Retinal pigment epithelial cell (primary cell): ENCODE measurements around the gene TTC33.

Experiments used
- DNase-seq: peaks from one replicate; pipeline ENCODE4 v3.0.0-alpha.2; 2010; ENCODE audit warnings: low read depth
- H3K4me3 ChIP-seq: 2 replicates; pipeline ENCODE4 v1.5.1; 2011; ENCODE audit warnings: mild to moderate bottlenecking, low read length, control low read depth, moderate library complexity
- TF ChIP-seq, protein P1 (sequence below): conservative IDR thresholded peaks from 2 replicates; pipeline ENCODE4 v1.5.1; 2011; ENCODE audit warnings: low read depth, low read length, control low read depth, inconsistent platforms

The TTC33 gene

DNA sequence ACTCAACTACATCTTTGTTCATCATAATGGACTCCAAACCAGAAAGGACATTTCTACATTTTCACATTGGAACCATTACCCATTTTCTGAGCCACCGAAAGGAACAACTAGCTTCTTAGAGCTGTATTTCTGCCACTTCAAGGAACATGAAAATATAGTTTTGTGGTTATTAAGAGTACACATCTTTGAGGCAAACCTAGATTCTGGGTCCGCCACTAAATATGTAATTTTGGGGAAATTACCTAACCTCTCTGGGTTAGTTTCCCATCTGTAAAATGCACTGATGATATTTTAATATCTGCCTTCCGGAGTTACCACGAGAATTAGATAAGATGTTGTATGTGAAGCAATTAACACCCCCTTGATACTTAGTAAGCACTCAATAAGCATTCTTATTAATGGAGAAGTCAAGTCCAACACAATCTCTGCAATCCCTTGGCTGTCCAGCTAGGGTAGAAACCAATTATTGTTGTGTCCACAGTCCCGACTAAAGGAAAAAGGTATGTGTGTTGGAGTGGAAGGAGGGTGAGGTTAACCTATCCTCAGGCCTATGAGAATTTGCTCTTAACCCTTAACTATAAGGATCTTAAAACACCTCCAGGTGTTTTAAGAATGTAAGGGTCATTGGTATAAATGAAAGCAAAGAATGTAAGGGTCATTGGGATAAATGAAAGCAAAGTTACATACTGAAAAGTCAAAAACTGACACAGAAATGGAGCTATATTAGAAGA lies 170.1 kb downstream of the TTC33 start:
- TF ChIP-seq, protein P1, sequence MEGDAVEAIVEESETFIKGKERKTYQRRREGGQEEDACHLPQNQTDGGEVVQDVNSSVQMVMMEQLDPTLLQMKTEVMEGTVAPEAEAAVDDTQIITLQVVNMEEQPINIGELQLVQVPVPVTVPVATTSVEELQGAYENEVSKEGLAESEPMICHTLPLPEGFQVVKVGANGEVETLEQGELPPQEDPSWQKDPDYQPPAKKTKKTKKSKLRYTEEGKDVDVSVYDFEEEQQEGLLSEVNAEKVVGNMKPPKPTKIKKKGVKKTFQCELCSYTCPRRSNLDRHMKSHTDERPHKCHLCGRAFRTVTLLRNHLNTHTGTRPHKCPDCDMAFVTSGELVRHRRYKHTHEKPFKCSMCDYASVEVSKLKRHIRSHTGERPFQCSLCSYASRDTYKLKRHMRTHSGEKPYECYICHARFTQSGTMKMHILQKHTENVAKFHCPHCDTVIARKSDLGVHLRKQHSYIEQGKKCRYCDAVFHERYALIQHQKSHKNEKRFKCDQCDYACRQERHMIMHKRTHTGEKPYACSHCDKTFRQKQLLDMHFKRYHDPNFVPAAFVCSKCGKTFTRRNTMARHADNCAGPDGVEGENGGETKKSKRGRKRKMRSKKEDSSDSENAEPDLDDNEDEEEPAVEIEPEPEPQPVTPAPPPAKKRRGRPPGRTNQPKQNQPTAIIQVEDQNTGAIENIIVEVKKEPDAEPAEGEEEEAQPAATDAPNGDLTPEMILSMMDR: no peak
- no peak for DNase-seq
- H3K4me3 ChIP-seq: no peak overlapping the region

DNA sequence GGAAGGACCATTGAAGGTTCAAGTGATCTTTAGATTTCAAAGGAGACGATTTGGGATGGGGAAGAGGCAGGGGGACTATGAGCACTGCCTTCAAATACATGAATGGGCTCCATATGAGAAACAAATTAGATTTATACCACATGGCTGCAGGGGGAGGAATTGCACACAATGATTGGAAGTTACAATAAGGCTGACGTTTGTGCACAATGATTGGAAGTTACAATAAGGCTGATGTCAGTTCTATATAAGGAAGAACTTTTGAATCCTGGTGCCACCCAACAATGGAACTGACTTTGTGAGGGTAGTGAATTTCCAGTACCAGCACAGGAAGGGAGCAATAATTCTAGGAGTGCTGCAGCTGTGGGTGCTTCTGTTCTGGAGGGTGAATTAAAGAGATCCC lies 171.7 kb downstream of the TTC33 start:
- no peak overlapping the region for H3K4me3 ChIP-seq
- DNase-seq: no peak
- TF ChIP-seq, protein P1: no peak

DNA sequence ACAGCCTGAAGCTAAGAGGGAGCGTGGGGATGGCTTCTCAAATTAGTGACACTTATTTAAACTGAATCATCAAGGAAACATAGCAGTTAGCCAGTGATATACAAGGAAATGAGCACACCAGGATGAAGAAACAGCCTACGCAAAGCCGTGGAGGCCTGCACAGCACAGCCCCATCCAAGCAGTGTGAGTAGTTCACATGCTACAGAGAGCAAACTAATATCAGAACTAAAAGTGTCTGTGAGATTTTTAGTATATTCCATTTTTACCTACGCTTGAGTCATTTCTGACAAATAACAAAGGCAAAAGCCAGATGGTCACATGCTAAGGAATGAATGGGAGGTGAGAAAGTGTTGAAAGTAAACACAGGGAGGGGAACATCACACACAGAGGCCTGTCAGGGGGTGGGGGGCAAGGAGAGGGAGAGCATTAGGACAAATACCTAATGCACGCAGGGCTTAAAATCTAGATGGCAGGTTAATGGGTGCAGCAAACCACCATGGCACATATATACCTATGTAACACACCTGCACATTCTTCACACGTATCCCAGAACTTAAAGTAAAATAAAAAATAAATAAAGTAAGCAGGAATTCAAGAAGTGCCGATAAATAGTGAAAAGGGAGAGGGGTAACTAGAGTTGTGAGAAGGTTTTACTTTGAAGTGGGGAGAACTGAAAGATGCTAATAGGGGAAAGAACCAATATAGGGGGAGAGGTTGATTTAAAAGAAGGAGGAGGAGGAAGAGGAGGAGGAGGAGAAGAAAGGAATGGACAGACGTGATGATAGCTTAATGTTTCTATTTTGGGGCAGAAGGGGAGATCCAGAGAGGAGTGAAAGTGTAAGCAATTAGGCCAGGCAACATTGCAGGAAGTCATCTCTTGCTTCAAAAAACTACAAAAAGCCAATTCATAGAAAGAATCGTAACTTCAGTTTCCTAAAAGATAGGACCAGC lies 177.0 kb downstream of the TTC33 start:
- no peak for DNase-seq
- H3K4me3 ChIP-seq: no peak overlapping the region
- TF ChIP-seq, protein P1: no peak

DNA sequence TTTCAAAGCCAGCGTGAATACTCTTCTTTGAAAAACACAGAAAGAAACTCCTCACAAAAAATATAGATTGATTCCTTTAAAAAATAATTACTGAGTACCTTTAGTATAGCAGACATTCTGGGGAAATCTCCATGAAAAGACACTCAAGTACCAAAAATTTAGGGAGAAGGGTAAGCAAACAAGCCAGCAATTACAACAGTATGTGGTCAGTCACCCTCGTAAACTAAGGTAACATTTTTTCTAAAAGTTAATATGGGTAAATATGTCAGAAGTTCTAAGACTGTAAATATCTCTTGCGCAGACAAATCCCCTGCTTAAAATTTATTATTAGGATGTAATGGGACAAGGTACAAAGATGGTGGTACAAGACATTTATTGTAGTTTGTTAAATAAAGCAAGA lies 178.0 kb downstream of the TTC33 start:
- TF ChIP-seq, protein P1: no peak
- no peak for DNase-seq

DNA sequence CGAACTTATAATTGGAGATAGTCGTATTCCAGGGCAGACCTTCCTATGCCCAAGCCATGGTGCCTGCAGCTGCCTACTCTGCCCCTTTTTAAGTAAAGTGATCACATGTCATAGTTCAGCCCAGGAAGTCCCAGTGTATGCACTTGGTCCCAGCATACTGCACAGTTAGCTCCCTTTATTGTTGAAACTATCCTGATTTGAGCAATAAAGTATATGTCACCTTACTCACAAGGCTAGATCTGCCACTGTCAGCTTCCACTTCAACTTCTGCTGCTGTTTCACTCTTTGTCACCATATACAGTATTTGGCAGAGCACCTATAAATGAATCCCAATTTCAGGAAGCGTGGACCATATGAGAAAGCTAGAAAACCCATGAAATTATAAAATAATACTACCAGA lies 179.8 kb downstream of the TTC33 start:
- no peak for DNase-seq

More for the DNA sequence above, 178.0 kb downstream of the TTC33 start:
- no peak overlapping the region for H3K4me3 ChIP-seq

DNA sequence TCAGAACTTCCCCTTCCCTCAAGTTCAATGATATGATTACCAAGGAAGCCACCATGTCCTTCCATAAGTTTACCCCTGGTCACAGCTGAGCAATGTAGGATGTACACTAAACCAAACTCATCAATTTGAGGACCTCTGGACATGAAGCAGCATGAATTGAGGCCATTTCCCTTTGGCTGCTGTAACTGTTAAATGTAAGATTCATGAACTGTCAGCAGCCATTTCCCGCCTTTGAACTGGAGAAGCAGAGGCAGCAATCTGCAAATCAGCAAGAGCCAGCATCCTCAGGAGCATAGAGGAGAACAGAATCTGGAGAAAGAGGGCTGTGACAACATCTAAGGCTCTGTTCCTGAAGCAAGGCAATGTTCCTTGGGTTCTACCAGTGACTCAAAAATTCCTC lies 180.3 kb downstream of the TTC33 start:
- TF ChIP-seq, protein P1: no peak
- no peak overlapping the region for H3K4me3 ChIP-seq
- DNase-seq: no peak

More for the DNA sequence above, 179.8 kb downstream of the TTC33 start:
- TF ChIP-seq, protein P1: no peak
- no peak overlapping the region for H3K4me3 ChIP-seq
